IMR-90 (cell line): ENCODE measurements around the gene PAFAH1B2. TPM values are rescaled to one million over a fixed set of nuclear protein-coding genes. Genes with fewer than 3 reads are reported as not detected.
"Not testable (repeated sequence)": the region's sequence is repeated elsewhere in the genome, so short reads cannot be mapped to it uniquely, and the experiment has no call there.

Experiments
- ATAC-seq: fragments of 200-7000 bp; cut with Tn5 transposase; 2 replicates; pipeline ENCODE4 v1.9.1; 2020; ENCODE audit warnings: low read depth, mild to moderate bottlenecking, moderate library complexity
- BruUV-seq: library from RNA; stranded (reverse); fragments of 400-500 nt; replicated peaks from 2 replicates; lab custom pipeline; 2021; lab: Mats Ljungman, UMichigan
- CTCF ChIA-PET: fragments of 300-600 bp; formaldehyde crosslinking; extraction: SDS; loops from one replicate; lab custom pipeline; 2021; ENCODE audit warnings: antibody characterized with exemption; lab: Yijun Ruan, JAX
- POLR2A ChIA-PET: fragments of 300-600 bp; sonication (Branson Sonifier 250); formaldehyde crosslinking; loops from one replicate; lab custom pipeline; 2022; ENCODE audit warnings: antibody characterized with exemption; ENCODE audit not compliant: unreplicated experiment; lab: Charles Lee
- DNase-seq: peaks from one replicate; pipeline ENCODE4 v3.0.0; 2013
- H2AFZ ChIP-seq: replicated peaks from 2 replicates; pipeline ENCODE3; 2013; ENCODE audit warnings: low read length, mild to moderate bottlenecking; ENCODE audit not compliant: poor library complexity
- H2AK5ac ChIP-seq: 2 replicates; pipeline ENCODE4 v1.6.1; 2013; ENCODE audit warnings: low read depth, low read length, inconsistent platforms
- H2AK9ac ChIP-seq: replicated peaks from 2 replicates; pipeline ENCODE3; 2013; ENCODE audit warnings: mild to moderate bottlenecking, low read depth, low read length, moderate library complexity; ENCODE audit not compliant: poor library complexity
- H2BK120ac ChIP-seq: 2 replicates; pipeline ENCODE4 v1.6.1; 2013; ENCODE audit warnings: low read depth, low read length, inconsistent platforms
- H2BK15ac ChIP-seq: 3 replicates; pipeline ENCODE4 v1.6.1; 2013; ENCODE audit warnings: low read depth, low read length, inconsistent platforms
- H2BK20ac ChIP-seq: 2 replicates; pipeline ENCODE4 v1.6.1; 2013; ENCODE audit warnings: low read depth, mild to moderate bottlenecking, inconsistent platforms, low read length, moderate library complexity
- H2BK5ac ChIP-seq: 2 replicates; pipeline ENCODE4 v1.6.1; 2013; ENCODE audit warnings: mild to moderate bottlenecking, low read depth, low read length, inconsistent platforms; ENCODE audit not compliant: poor library complexity, severe bottlenecking
- H3K14ac ChIP-seq: replicated peaks from 2 replicates; pipeline ENCODE4 v1.6.1; 2013; ENCODE audit warnings: low read depth, low read length, inconsistent platforms
- H3K18ac ChIP-seq: 2 replicates; pipeline ENCODE4 v1.6.1; 2013; ENCODE audit warnings: low read depth, low read length, control low read depth
- H3K23ac ChIP-seq: 2 replicates; pipeline ENCODE4 v1.6.1; 2013; ENCODE audit warnings: low read depth, low read length, inconsistent platforms
- H3K27ac ChIP-seq: 2 replicates; pipeline ENCODE4 v1.5.1; 2013; ENCODE audit warnings: mild to moderate bottlenecking, control low read depth, low read length; ENCODE audit not compliant: insufficient read depth
- H3K27me3 ChIP-seq: 2 replicates; pipeline ENCODE4 v1.6.1; 2013; ENCODE audit warnings: low read length; ENCODE audit not compliant: control insufficient read depth, insufficient read depth
- H3K36me3 ChIP-seq: 2 replicates; pipeline ENCODE4 v1.6.1; 2013; ENCODE audit warnings: low read length, mixed read lengths; ENCODE audit not compliant: control insufficient read depth, insufficient read depth
- H3K4ac ChIP-seq: 2 replicates; pipeline ENCODE4 v1.6.1; 2013; ENCODE audit warnings: low read depth, low read length, inconsistent platforms
- H3K4me1 ChIP-seq: 2 replicates; pipeline ENCODE4 v1.6.1; 2013; ENCODE audit warnings: low read length, mixed read lengths; ENCODE audit not compliant: control insufficient read depth, insufficient read depth
- H3K4me2 ChIP-seq: 2 replicates; pipeline ENCODE4 v1.6.1; 2013; ENCODE audit warnings: low read depth, mild to moderate bottlenecking, control low read depth, low read length, moderate library complexity
- H3K4me3 ChIP-seq: 2 replicates; pipeline ENCODE4 v1.5.1; 2013; ENCODE audit warnings: low read depth, mild to moderate bottlenecking, control low read depth, low read length, moderate library complexity; ENCODE audit not compliant: insufficient read depth
- H3K56ac ChIP-seq: 2 replicates; pipeline ENCODE4 v1.6.1; 2013; ENCODE audit warnings: low read length, inconsistent platforms; ENCODE audit not compliant: insufficient read depth; ENCODE audit errors: extremely low read depth
- H3K79me1 ChIP-seq, 2 experiments: 2 replicates each; pipeline ENCODE4 v1.6.1; 2013; ENCODE audit warnings: low read length in 2 of 2, inconsistent platforms in 1 of 2, low read depth in 1 of 2
- H3K9ac ChIP-seq: 2 replicates; pipeline ENCODE4 v1.6.1; 2013; ENCODE audit warnings: low read depth, low read length, control low read depth
- H3K9me1 ChIP-seq: 2 replicates; pipeline ENCODE4 v1.6.1; 2013; ENCODE audit warnings: low read length, inconsistent platforms; ENCODE audit not compliant: insufficient read depth
- H3K9me3 ChIP-seq: 2 replicates; pipeline ENCODE4 v1.6.1; 2013; ENCODE audit warnings: low read length; ENCODE audit not compliant: control insufficient read depth, insufficient read depth
- H4K20me1 ChIP-seq: 2 replicates; pipeline ENCODE4 v1.6.1; 2013; ENCODE audit warnings: low read length, inconsistent platforms; ENCODE audit not compliant: insufficient read depth
- H4K5ac ChIP-seq: 2 replicates; pipeline ENCODE4 v1.6.1; 2013; ENCODE audit warnings: mild to moderate bottlenecking, low read depth, low read length, control low read depth
- H4K8ac ChIP-seq, 2 experiments: 2 replicates each; pipeline ENCODE4 v1.6.1; 2013; ENCODE audit warnings: low read depth in 2 of 2, low read length in 2 of 2, control low read depth in 1 of 2, inconsistent platforms in 1 of 2
- H4K91ac ChIP-seq: 2 replicates; pipeline ENCODE4 v1.6.1; 2013; ENCODE audit warnings: low read depth, low read length, inconsistent platforms; ENCODE audit not compliant: insufficient read depth
- CTCF ChIP-seq: conservative IDR thresholded peaks from 2 replicates; pipeline ENCODE4 v1.5.1; 2012; ENCODE audit warnings: mild to moderate bottlenecking, low read depth, low read length, improper control_type of control experiment
- WGBS, 2 experiments: methylation state at CpG; one replicate each; pipeline versions ENCODE4 v1.1.5 to v1.1.7; 2013; ENCODE audit warnings: missing lambda C conversion rate in 2 of 2; ENCODE audit not compliant: insufficient read length in 1 of 2; ENCODE audit errors: extremely low coverage in 2 of 2; 5-methylcytosine and 5-hydroxymethylcytosine counted together
- dilution Hi-C: fragments of 300-500 bp; cut with HindIII; formaldehyde crosslinking; loops from one replicate; pipeline ENCODE4 v1.14.3; 2018; ENCODE audit warnings: low sequenced_read_pairs; ENCODE audit not compliant: unreplicated experiment
- in situ Hi-C: fragments of 300-500 bp; cut with MboI; formaldehyde crosslinking; loops from 3 replicates; pipeline ENCODE4 v1.14.3; 2019; ENCODE audit warnings: low sequenced_read_pairs, inconsistent platforms, mixed read lengths
- intact Hi-C: fragments of 100-400 bp; cut with micrococcal nuclease; formaldehyde crosslinking; loops from 2 replicates; pipeline ENCODE4 v1.10.0; 2022
- polyA plus RNA-seq, 3 experiments: library from polyadenylated mRNA; depleted of rRNA; stranded (reverse); fragments of >200 nt; gene quantifications; 2 replicates each; pipeline ENCODE4 v1.2.3, GENCODE V29; 2012; ENCODE audit warnings: low replicate concordance in 1 of 3
- total RNA-seq: library from RNA; depleted of rRNA; stranded (reverse); fragments of >200 nt; gene quantifications from 2 replicates; pipeline ENCODE4 v1.2.3, GENCODE V29; 2012

Gene PAFAH1B2
- total and polyA plus RNA-seq, 2 of the 4 experiments (the other 2 are of a cell fraction) = 29.8 to 280 TPM

GRCh38 chr11:117208710-117209109, 64.6 kb downstream of the PAFAH1B2 start:
- H2BK20ac ChIP-seq, intact Hi-C loops, H3K9ac ChIP-seq, DNase-seq, H2AK9ac ChIP-seq, H2BK15ac ChIP-seq, dilution Hi-C loops, H3K23ac ChIP-seq, H2BK120ac ChIP-seq, H4K5ac ChIP-seq, BruUV-seq, H3K9me1 ChIP-seq, H3K4me3 ChIP-seq, H3K18ac ChIP-seq, POLR2A ChIA-PET, H2AFZ ChIP-seq, H2BK5ac ChIP-seq, H3K27ac ChIP-seq, H4K8ac ChIP-seq, H2AK5ac ChIP-seq, H4K91ac ChIP-seq, H3K14ac ChIP-seq, H3K27me3 ChIP-seq, H3K4me2 ChIP-seq, CTCF ChIA-PET, H3K4me1 ChIP-seq, H3K56ac ChIP-seq, in situ Hi-C loops, H3K4ac ChIP-seq, H3K9me3 ChIP-seq: not testable (repeated sequence)
- peaks cover 13 to 18% of the 10 kb centered on the region in 2 experiments for H3K79me1 ChIP-seq
- peaks cover 26% of the 10 kb centered on the region for H3K36me3 ChIP-seq
- ATAC-seq = peak; percentile 9
- peaks cover 17% of the 10 kb centered on the region for H4K20me1 ChIP-seq
- peak; percentile 21; the same call in 1 of the 2 replicates for TF ChIP-seq CTCF
- WGBS, 2 experiments = no CpG with 5 or more reads among the region's 13 CpGs

DNA sequence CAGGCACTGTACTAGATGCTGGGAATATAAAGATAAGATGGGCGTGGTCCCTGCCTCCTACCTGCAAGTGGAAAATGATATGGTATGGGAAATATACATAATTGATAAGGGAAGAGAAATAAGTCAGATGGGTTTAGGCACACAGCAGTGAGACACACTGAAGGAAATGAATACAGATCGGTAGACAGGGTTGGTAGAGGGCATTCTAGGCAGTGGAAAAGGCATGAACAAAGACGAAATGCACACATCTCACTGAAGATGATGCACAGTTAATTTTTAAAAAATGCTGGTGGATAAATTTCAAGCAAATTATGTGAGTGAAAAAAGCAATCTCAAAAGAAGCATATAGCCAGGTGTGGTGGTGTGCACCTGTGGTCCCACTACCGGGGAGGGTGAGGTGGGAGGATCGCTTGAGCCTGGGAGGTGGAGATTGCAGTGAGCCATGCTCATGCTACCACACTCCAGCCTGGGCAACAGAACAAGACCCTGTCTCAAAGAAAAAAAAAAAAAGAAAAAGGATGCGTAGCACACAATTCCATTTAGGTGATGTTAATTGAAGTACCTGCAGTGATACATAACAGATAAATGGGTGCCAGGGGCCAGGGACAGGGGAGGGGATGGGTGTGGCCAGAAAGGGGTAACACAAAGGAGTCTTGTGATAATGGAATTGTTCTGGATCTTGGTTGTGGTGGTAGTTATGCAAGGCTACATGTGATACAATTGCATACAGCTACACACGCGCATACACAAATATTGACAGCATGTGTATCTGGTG, 65.5 kb downstream of the PAFAH1B2 start:
- H2AFZ ChIP-seq, H3K4me1 ChIP-seq, intact Hi-C loops, H4K91ac ChIP-seq, H2BK20ac ChIP-seq, H3K23ac ChIP-seq, in situ Hi-C loops, POLR2A ChIA-PET, H2AK9ac ChIP-seq, dilution Hi-C loops, H4K8ac ChIP-seq, H3K9me1 ChIP-seq, CTCF ChIA-PET, H4K5ac ChIP-seq, H3K4me3 ChIP-seq, H3K4me2 ChIP-seq, BruUV-seq, H3K14ac ChIP-seq, ATAC-seq, H3K9me3 ChIP-seq, H2BK15ac ChIP-seq, H3K9ac ChIP-seq, H3K56ac ChIP-seq, H4K20me1 ChIP-seq, H2AK5ac ChIP-seq, H2BK120ac ChIP-seq, H3K27ac ChIP-seq, H3K27me3 ChIP-seq, H2BK5ac ChIP-seq, H3K4ac ChIP-seq, H3K18ac ChIP-seq: not testable (repeated sequence)
- peaks cover 23% of the 10 kb centered on the region for H3K36me3 ChIP-seq
- WGBS, 2 experiments = 90% methylated on average over 2 of the region's 8 CpGs; no CpG with 5 or more reads in 1 of the 2 experiments
- peaks cover 9 to 14% of the 10 kb centered on the region in 2 experiments; a peak in 3 of 4 replicates for H3K79me1 ChIP-seq
- peak; percentile 42 for DNase-seq
